Measurements from ENCODE around the gene UBALD1. TPM values are rescaled to one million over a fixed set of nuclear protein-coding genes. Genes with fewer than 3 reads are reported as not detected.

The UBALD1 gene
- total RNA-seq, 1 experiment from 2014 or later, result 42.1 TPM

DNA sequence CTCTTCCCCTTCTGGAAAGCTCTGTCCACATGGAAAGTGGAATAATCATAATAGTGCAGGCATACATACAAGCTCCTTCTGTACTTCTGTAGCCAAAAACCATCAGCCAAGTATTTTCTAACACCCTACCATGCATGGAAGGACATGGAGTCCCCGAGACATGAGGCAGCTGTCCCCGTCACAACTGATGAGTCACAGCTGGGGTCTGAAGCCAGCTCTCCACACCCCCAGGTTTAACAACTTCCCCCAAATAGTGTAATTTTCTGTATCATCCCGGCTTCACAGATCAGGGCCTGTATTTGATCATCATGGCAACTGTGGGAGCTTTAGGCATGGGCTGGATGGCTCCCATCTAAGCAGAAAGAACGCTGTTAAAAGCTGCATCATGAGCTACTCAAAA lies 42.0 kb downstream of the UBALD1 start:
- Mint-ChIP-seq H3K9me3 (ENCODE audit: unreplicated experiment) (no peaks in the 10 kb centered on the region), H3K4me3 (ENCODE audit: unreplicated experiment) (no peak overlapping the region), H3K4me1 (ENCODE audit: insufficient read depth, unreplicated experiment) (no peaks in the 10 kb centered on the region), H3K27ac (ENCODE audit: low read depth, unreplicated experiment) (no peak overlapping the region), H3K27me3 (ENCODE audit: insufficient read depth, unreplicated experiment) (no peaks in the 10 kb centered on the region), H3K36me3 (ENCODE audit: insufficient read depth, unreplicated experiment) (no peaks in the 10 kb centered on the region)
- POLR2A ChIA-PET, result no interaction called here
- intact Hi-C loops (cut with micrococcal nuclease), result no loop called here
- BruUV-seq (replicated peaks), result no TSS peak
- TF ChIP-seq, protein P1, sequence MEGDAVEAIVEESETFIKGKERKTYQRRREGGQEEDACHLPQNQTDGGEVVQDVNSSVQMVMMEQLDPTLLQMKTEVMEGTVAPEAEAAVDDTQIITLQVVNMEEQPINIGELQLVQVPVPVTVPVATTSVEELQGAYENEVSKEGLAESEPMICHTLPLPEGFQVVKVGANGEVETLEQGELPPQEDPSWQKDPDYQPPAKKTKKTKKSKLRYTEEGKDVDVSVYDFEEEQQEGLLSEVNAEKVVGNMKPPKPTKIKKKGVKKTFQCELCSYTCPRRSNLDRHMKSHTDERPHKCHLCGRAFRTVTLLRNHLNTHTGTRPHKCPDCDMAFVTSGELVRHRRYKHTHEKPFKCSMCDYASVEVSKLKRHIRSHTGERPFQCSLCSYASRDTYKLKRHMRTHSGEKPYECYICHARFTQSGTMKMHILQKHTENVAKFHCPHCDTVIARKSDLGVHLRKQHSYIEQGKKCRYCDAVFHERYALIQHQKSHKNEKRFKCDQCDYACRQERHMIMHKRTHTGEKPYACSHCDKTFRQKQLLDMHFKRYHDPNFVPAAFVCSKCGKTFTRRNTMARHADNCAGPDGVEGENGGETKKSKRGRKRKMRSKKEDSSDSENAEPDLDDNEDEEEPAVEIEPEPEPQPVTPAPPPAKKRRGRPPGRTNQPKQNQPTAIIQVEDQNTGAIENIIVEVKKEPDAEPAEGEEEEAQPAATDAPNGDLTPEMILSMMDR (IDR thresholded peaks at IDR 0.05; ENCODE audit: unreplicated experiment), result no peak
- DNase-seq (ENCODE audit: unreplicated experiment), result no peak
- CTCF ChIA-PET, result interaction anchor here (0.9 to 1.9 kb wide), 5 partner anchors 11 to 66 kb away, joined by 3 to 9 read pairs (median 4); no protein-coding TSS in a partner anchor

- TF ChIP-seq, protein P1 (IDR thresholded peaks at IDR 0.05; ENCODE audit: unreplicated experiment), result no peak
- H3K36me3 Mint-ChIP-seq (ENCODE audit: insufficient read depth, unreplicated experiment), result no peaks in the 10 kb centered on the region
- DNase-seq (ENCODE audit: unreplicated experiment), result no peak
- CTCF ChIA-PET, result interaction anchor here (1.0 to 1.2 kb wide), 2 partner anchors 14 kb away, joined by 3 to 4 read pairs; partner anchors contain the start of gene C16orf96
- no peaks in the 10 kb centered on the region for H3K4me1 Mint-ChIP-seq (ENCODE audit: insufficient read depth, unreplicated experiment)
- BruUV-seq (replicated peaks), result no TSS peak
- H3K27ac Mint-ChIP-seq (ENCODE audit: low read depth, unreplicated experiment), result no peak overlapping the region
- no peaks in the 10 kb centered on the region for H3K9me3 Mint-ChIP-seq (ENCODE audit: unreplicated experiment)
- no peaks in the 10 kb centered on the region for H3K27me3 Mint-ChIP-seq (ENCODE audit: insufficient read depth, unreplicated experiment)
- intact Hi-C loops (cut with micrococcal nuclease), result no loop called here
- POLR2A ChIA-PET, result no interaction called here
- H3K4me3 Mint-ChIP-seq (ENCODE audit: unreplicated experiment), result no peak overlapping the region
Measured at GRCh38 chr16:4570688-4571321, 43.9 kb downstream of the UBALD1 start.

GRCh38 chr16:4570086-4570485 lies 44.6 kb downstream of the UBALD1 start:
- H3K27ac Mint-ChIP-seq (ENCODE audit: low read depth, unreplicated experiment), result no peak overlapping the region
- H3K27me3 Mint-ChIP-seq (ENCODE audit: insufficient read depth, unreplicated experiment), result no peaks in the 10 kb centered on the region
- no peak for DNase-seq (ENCODE audit: unreplicated experiment)
- POLR2A ChIA-PET, result no interaction called here
- H3K4me3 Mint-ChIP-seq (ENCODE audit: unreplicated experiment), result no peak overlapping the region
- TF ChIP-seq, protein P1 (IDR thresholded peaks at IDR 0.05; ENCODE audit: unreplicated experiment), result no peak
- CTCF ChIA-PET, result interaction anchor here (0.7 to 1.2 kb wide), 4 partner anchors 14 to 31 kb away, joined by 3 to 4 read pairs (median 4); partner anchors contain the start of genes C16orf96 and CDIP1
- H3K36me3 Mint-ChIP-seq (ENCODE audit: insufficient read depth, unreplicated experiment), result no peaks in the 10 kb centered on the region
- no peaks in the 10 kb centered on the region for H3K4me1 Mint-ChIP-seq (ENCODE audit: insufficient read depth, unreplicated experiment)
- no peaks in the 10 kb centered on the region for H3K9me3 Mint-ChIP-seq (ENCODE audit: unreplicated experiment)
- no TSS peak for BruUV-seq (replicated peaks)
- intact Hi-C loops (cut with micrococcal nuclease), result no loop called here

- BruUV-seq (replicated peaks), result no TSS peak
- no peak for DNase-seq (ENCODE audit: unreplicated experiment)
- intact Hi-C loops (cut with micrococcal nuclease), result no loop called here
- Mint-ChIP-seq H3K4me1 (ENCODE audit: insufficient read depth, unreplicated experiment) (no peaks in the 10 kb centered on the region), H3K4me3 (ENCODE audit: unreplicated experiment) (no peak overlapping the region), H3K27me3 (ENCODE audit: insufficient read depth, unreplicated experiment) (no peaks in the 10 kb centered on the region), H3K36me3 (ENCODE audit: insufficient read depth, unreplicated experiment) (no peaks in the 10 kb centered on the region), H3K27ac (ENCODE audit: low read depth, unreplicated experiment) (no peak overlapping the region), H3K9me3 (ENCODE audit: unreplicated experiment) (no peaks in the 10 kb centered on the region)
- CTCF ChIA-PET, result interaction anchor here (1.0 to 1.7 kb wide), 2 partner anchors 18 to 19 kb away, joined by 3 to 5 read pairs; no protein-coding TSS in a partner anchor
- TF ChIP-seq, protein P1 (IDR thresholded peaks at IDR 0.05; ENCODE audit: unreplicated experiment), result no peak
- POLR2A ChIA-PET, result no interaction called here
Measured at GRCh38 chr16:4566144-4566543, 48.5 kb downstream of the UBALD1 start.
